Measurements from ENCODE around the gene CLCN4. TPM values are rescaled to one million over a fixed set of nuclear protein-coding genes. Genes with fewer than 3 reads are reported as not detected.

CLCN4 gene
- total RNA-seq, 3 donors from 2014 or later, result 2.9 to 4.7 (median 3.7) TPM

DNA sequence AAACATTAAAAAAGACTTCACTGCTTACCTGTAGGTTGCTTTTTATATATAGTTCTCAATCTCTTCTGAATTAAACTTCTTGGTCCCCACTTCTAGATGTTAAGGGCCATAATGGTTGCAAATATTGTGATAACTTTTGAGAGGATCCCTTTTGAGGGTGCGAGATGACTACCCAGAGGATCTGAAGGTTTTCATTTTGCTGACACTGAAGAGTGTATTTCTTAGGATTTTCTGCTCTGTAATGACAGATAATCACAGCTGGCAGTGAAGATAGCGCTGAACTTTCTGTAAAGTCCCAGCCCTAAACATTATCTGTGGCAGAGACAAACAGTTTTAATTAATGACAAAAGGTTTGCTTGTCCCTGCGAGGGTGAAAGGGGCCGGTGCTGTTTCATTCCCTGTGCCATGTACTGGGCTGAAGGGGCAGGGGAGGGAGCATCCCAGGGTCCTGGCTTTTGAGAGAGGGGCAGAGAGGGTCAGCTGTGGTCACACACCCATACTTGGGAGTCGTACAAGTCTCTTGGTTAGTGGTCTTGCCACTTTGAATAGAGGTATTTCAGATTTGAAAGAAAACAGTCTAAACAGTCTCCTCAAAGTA, 22.2 kb downstream of the CLCN4 start:
- Histone ChIP-seq H3K27me3 (peaks cover 0 to 41% of the 10 kb centered on the region in 2 donors), H3K36me3 (no peaks in the 10 kb centered on the region), H3K4me1 (peaks cover 0 to 3% of the 10 kb centered on the region in 2 donors), H3K27ac (no peak overlapping the region), H3K9me3 (no peaks in the 10 kb centered on the region), H3K4me3 (no peak overlapping the region)
- no peak for DNase-seq (ENCODE audit: low spot score in 2 of 2)
- TF ChIP-seq POLR2A (IDR thresholded peaks at IDR 0.05) (no peak), POLR2AphosphoS5 (IDR thresholded peaks at IDR 0.05) (no peak)
- TF ChIP-seq, protein P1, sequence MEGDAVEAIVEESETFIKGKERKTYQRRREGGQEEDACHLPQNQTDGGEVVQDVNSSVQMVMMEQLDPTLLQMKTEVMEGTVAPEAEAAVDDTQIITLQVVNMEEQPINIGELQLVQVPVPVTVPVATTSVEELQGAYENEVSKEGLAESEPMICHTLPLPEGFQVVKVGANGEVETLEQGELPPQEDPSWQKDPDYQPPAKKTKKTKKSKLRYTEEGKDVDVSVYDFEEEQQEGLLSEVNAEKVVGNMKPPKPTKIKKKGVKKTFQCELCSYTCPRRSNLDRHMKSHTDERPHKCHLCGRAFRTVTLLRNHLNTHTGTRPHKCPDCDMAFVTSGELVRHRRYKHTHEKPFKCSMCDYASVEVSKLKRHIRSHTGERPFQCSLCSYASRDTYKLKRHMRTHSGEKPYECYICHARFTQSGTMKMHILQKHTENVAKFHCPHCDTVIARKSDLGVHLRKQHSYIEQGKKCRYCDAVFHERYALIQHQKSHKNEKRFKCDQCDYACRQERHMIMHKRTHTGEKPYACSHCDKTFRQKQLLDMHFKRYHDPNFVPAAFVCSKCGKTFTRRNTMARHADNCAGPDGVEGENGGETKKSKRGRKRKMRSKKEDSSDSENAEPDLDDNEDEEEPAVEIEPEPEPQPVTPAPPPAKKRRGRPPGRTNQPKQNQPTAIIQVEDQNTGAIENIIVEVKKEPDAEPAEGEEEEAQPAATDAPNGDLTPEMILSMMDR (IDR thresholded peaks at IDR 0.05), result no peak
- intact Hi-C loops (cut with DNase I; ENCODE audit: low total_unique reads), result no loop called here

DNA sequence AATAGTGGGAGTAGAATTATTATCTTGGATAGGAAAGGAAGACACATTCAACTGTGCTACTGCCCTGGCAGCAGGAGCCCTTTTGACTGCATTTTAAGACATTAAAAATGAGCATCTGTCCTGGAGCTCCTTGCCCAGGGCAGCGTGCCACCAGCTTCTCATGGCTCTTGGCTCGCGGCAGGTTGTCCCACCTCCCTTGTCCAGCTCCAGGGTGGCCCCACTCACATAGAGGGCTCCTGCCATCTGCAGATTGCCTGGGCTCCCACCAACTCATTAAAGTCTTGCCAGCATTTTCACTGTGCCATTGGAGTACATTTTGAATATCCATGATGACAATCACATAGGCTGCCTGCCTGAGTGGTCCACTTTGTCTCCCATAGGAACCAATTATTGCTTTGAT, 27.0 kb downstream of the CLCN4 start:
- Histone ChIP-seq H3K4me3 (no peak overlapping the region), H3K9me3 (no peaks in the 10 kb centered on the region), H3K4me1 (no peaks in the 10 kb centered on the region), H3K36me3 (no peaks in the 10 kb centered on the region), H3K27me3 (peaks cover 0 to 47% of the 10 kb centered on the region in 2 donors), H3K27ac (no peak overlapping the region)
- intact Hi-C loops (cut with DNase I; ENCODE audit: low total_unique reads), result no loop called here
- TF ChIP-seq POLR2AphosphoS5 (IDR thresholded peaks at IDR 0.05), result no peak
- TF ChIP-seq POLR2A (IDR thresholded peaks at IDR 0.05), result no peak
- TF ChIP-seq, protein P1 (IDR thresholded peaks at IDR 0.05), result no peak
- no peak for DNase-seq (ENCODE audit: low spot score in 2 of 2)

DNA sequence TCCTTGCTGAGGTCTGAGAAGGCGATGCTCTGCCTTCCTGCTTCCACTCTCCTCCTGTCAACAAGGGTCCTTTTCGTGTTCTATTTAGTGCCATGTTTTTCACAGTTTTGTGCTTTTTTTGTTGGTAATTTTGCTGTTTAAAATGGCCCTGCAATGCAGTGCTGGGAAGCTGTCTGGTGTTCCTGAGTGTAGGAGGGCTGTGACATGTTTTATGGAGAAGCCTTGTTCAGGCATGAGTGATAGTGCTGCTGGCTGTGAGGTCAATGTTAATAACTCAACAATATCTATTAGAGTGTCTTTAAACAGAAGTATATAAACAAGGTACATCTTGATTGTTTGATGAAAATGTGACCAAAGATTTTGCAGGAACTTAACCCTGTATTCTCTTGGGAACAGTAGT, 27.6 kb downstream of the CLCN4 start:
- no peak overlapping the region for H3K27ac ChIP-seq
- no peaks in the 10 kb centered on the region for H3K9me3 ChIP-seq
- no peaks in the 10 kb centered on the region for H3K36me3 ChIP-seq
- peaks cover 0 to 41% of the 10 kb centered on the region in 2 donors for H3K27me3 ChIP-seq
- intact Hi-C loops (cut with DNase I; ENCODE audit: low total_unique reads), result no loop called here
- TF ChIP-seq POLR2A (IDR thresholded peaks at IDR 0.05) (no peak), POLR2AphosphoS5 (IDR thresholded peaks at IDR 0.05) (no peak)
- TF ChIP-seq, protein P1 (IDR thresholded peaks at IDR 0.05), result no peak
- no peaks in the 10 kb centered on the region for H3K4me1 ChIP-seq
- no peak overlapping the region for H3K4me3 ChIP-seq
- DNase-seq (ENCODE audit: low spot score in 2 of 2), result no peak

DNA sequence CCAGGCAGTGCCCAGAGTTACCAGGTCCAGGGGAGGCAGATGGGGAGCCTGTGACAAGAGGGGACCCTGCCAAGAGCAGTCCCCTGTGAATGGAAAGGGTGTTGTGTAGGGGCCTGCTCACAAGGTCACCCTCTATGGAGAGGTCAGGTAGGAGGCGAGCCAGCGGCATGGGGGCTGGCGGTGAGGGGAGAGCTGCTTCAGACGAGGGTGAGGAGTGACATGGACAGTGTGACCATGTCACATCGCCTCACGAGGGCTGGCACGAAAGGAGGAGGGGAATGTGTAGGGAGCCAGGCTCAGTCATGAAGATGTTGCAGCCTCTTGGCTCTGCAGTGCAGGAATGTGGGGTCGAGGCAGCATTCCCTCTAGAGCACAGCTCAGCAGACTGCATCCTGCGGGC, 29.6 kb downstream of the CLCN4 start:
- H3K4me3 ChIP-seq, result no peak overlapping the region
- H3K27me3 ChIP-seq, result peaks cover 0 to 34% of the 10 kb centered on the region in 2 donors
- H3K9me3 ChIP-seq, result no peaks in the 10 kb centered on the region
- no peak for TF ChIP-seq POLR2A (IDR thresholded peaks at IDR 0.05)
- TF ChIP-seq, protein P1 (IDR thresholded peaks at IDR 0.05), result no peak
- TF ChIP-seq POLR2AphosphoS5 (IDR thresholded peaks at IDR 0.05), result no peak
- H3K36me3 ChIP-seq, result no peaks in the 10 kb centered on the region
- intact Hi-C loops (cut with DNase I; ENCODE audit: low total_unique reads), result no loop called here
- H3K4me1 ChIP-seq, result no peaks in the 10 kb centered on the region
- H3K27ac ChIP-seq, result no peak overlapping the region
- DNase-seq (ENCODE audit: low spot score in 2 of 2), result no peak

DNA sequence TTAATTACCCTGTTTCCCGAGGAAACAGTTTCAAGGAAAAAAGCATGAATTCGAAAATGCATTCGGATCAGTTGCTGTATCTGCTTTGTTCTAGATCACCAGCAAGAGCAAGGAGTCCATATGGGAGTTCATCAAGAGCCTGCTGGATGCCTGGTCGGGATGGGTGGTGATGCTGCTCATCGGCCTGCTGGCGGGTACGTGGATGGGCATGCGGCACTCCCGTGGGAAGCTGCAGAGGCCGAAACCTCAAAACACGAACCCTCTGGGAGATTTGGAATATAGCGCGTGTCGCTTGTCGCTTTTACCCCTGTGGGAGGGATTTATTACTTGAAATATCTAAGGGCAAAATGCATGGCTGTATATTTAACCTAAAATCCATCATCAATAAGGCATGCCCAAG, 30.6 kb downstream of the CLCN4 start:
- intact Hi-C loops (cut with DNase I; ENCODE audit: low total_unique reads), result no loop called here
- no peaks in the 10 kb centered on the region for H3K36me3 ChIP-seq
- TF ChIP-seq POLR2AphosphoS5 (IDR thresholded peaks at IDR 0.05), result no peak
- TF ChIP-seq, protein P1 (IDR thresholded peaks at IDR 0.05), result no peak
- TF ChIP-seq POLR2A (IDR thresholded peaks at IDR 0.05), result no peak

More for the DNA sequence above, 30.6 kb downstream of the CLCN4 start:
- Histone ChIP-seq H3K27me3 (peaks cover 0 to 37% of the 10 kb centered on the region in 2 donors), H3K27ac (no peak overlapping the region), H3K9me3 (no peaks in the 10 kb centered on the region), H3K4me1 (no peaks in the 10 kb centered on the region), H3K4me3 (no peak overlapping the region)
- no peak for DNase-seq (ENCODE audit: low spot score in 2 of 2)

Measured in breast epithelium (tissue), 4 donors.